ENCODE measurements around the gene SLC50A1.
A peak's percentile ranks its signal among the peaks of the same experiment; 100 is the strongest.

Gene SLC50A1

GRCh38 chr1:155135415-155136028 is at the start of gene SLC50A1:
Gene SLC50A1, plus strand, starts transcription at chr1:155135852. Its CDS starts 60 bp downstream, at chr1:155135912.
- Histone ChIP-seq H3K4me1 (peaks cover 12% of the 10 kb centered on the region), H3K9me3 (no peaks in the 10 kb centered on the region), H3K27me3 (ENCODE audit: low read depth) (no peaks in the 10 kb centered on the region), H3K36me3 (replicated peaks) (peaks cover 28% of the 10 kb centered on the region), H3K4me3 (peak within 1 kb of the TSS; percentile 65)
- DNase-seq (ENCODE audit: low spot score in 2 of 2), result peak; percentile 87 to 97
- in situ Hi-C loops (cut with MboI; ENCODE audit: low sequenced_read_pairs), result no loop called here

- in situ Hi-C loops (cut with MboI; ENCODE audit: low sequenced_read_pairs), result loop anchor here (10.0 kb wide), 1 partner anchor 61 kb away; no protein-coding TSS in a partner anchor
- Histone ChIP-seq H3K4me1 (peaks cover 15% of the 10 kb centered on the region), H3K36me3 (replicated peaks) (no peaks in the 10 kb centered on the region; the same call in 1 of the 2 replicates), H3K27me3 (ENCODE audit: low read depth) (no peaks in the 10 kb centered on the region), H3K9me3 (no peaks in the 10 kb centered on the region), H3K4me3 (peak overlapping the region; percentile 66)
- DNase-seq (ENCODE audit: low spot score in 2 of 2), result peak in 1 of 2 experiments; percentile 88
Observed at GRCh38 chr1:155086128-155086741, 49.4 kb upstream of the SLC50A1 start.

GRCh38 chr1:155086856-155087535 is 48.7 kb upstream of the SLC50A1 start:
- Histone ChIP-seq H3K9me3 (no peaks in the 10 kb centered on the region), H3K36me3 (replicated peaks) (no peaks in the 10 kb centered on the region; the same call in 1 of the 2 replicates), H3K4me3 (no peak overlapping the region), H3K27me3 (ENCODE audit: low read depth) (no peaks in the 10 kb centered on the region), H3K4me1 (peaks cover 15% of the 10 kb centered on the region)
- no peak for DNase-seq (ENCODE audit: low spot score in 2 of 2)
- in situ Hi-C loops (cut with MboI; ENCODE audit: low sequenced_read_pairs), result loop anchor here (10.0 kb wide), 1 partner anchor 62 kb away; no protein-coding TSS in a partner anchor

- in situ Hi-C loops (cut with MboI; ENCODE audit: low sequenced_read_pairs), result loop anchor here (5.0 kb wide), 1 partner anchor 76 kb away; no protein-coding TSS in a partner anchor
- Histone ChIP-seq H3K9me3 (no peaks in the 10 kb centered on the region), H3K4me3 (no peak overlapping the region), H3K4me1 (peaks cover under 1% of the 10 kb centered on the region), H3K27me3 (ENCODE audit: low read depth) (peaks cover 4% of the 10 kb centered on the region; the same call in 1 of the 2 replicates), H3K36me3 (replicated peaks) (no peaks in the 10 kb centered on the region; the same call in 1 of the 2 replicates)
- peak; percentile 73 to 94 for DNase-seq (ENCODE audit: low spot score in 2 of 2)
Observed at GRCh38 chr1:155091071-155092051, 44.3 kb upstream of the SLC50A1 start.

GRCh38 chr1:155092131-155092530 is 43.5 kb upstream of the SLC50A1 start:
- in situ Hi-C loops (cut with MboI; ENCODE audit: low sequenced_read_pairs), result loop anchor here (5.0 kb wide), 1 partner anchor 75 kb away; no protein-coding TSS in a partner anchor
- no peak overlapping the region for H3K4me3 ChIP-seq
- peaks cover 4% of the 10 kb centered on the region; the same call in 1 of the 2 replicates for H3K27me3 ChIP-seq (ENCODE audit: low read depth)
- no peaks in the 10 kb centered on the region for H3K9me3 ChIP-seq
- no peaks in the 10 kb centered on the region; the same call in 1 of the 2 replicates for H3K4me1 ChIP-seq
- no peak for DNase-seq (ENCODE audit: low spot score in 2 of 2)
- H3K36me3 ChIP-seq (replicated peaks), result no peaks in the 10 kb centered on the region

GRCh38 chr1:155092641-155093040 is 43.0 kb upstream of the SLC50A1 start:
- no peaks in the 10 kb centered on the region; the same call in 1 of the 2 replicates for H3K4me1 ChIP-seq
- in situ Hi-C loops (cut with MboI; ENCODE audit: low sequenced_read_pairs), result loop anchor here (5.0 kb wide), 1 partner anchor 75 kb away; no protein-coding TSS in a partner anchor
- H3K36me3 ChIP-seq (replicated peaks), result no peaks in the 10 kb centered on the region
- no peak for DNase-seq (ENCODE audit: low spot score in 2 of 2)
- no peaks in the 10 kb centered on the region for H3K9me3 ChIP-seq
- H3K4me3 ChIP-seq, result no peak overlapping the region
- H3K27me3 ChIP-seq (ENCODE audit: low read depth), result peaks cover 4% of the 10 kb centered on the region; the same call in 1 of the 2 replicates

GRCh38 chr1:155093911-155094621 is 41.6 kb upstream of the SLC50A1 start:
- no peaks in the 10 kb centered on the region; the same call in 1 of the 2 replicates for H3K4me1 ChIP-seq
- H3K27me3 ChIP-seq (ENCODE audit: low read depth), result peaks cover 4% of the 10 kb centered on the region; the same call in 1 of the 2 replicates
- no peaks in the 10 kb centered on the region for H3K36me3 ChIP-seq (replicated peaks)
- in situ Hi-C loops (cut with MboI; ENCODE audit: low sequenced_read_pairs), result loop anchor here (5.0 kb wide), 1 partner anchor 73 kb away; no protein-coding TSS in a partner anchor
- no peak overlapping the region for H3K4me3 ChIP-seq
- DNase-seq (ENCODE audit: low spot score in 2 of 2), result peak in 1 of 2 experiments; percentile 60
- H3K9me3 ChIP-seq, result no peaks in the 10 kb centered on the region

GRCh38 chr1:155094622-155094948 is 41.1 kb upstream of the SLC50A1 start:
- peaks cover 4% of the 10 kb centered on the region; the same call in 1 of the 2 replicates for H3K27me3 ChIP-seq (ENCODE audit: low read depth)
- in situ Hi-C loops (cut with MboI; ENCODE audit: low sequenced_read_pairs), result loop anchor here (5.0 kb wide), 1 partner anchor 73 kb away; no protein-coding TSS in a partner anchor
- H3K4me1 ChIP-seq, result no peaks in the 10 kb centered on the region; the same call in 1 of the 2 replicates
- no peaks in the 10 kb centered on the region for H3K9me3 ChIP-seq
- H3K4me3 ChIP-seq, result no peak overlapping the region
- no peaks in the 10 kb centered on the region for H3K36me3 ChIP-seq (replicated peaks)
- DNase-seq (ENCODE audit: low spot score in 2 of 2), result no peak

- Histone ChIP-seq H3K4me3 (no peak overlapping the region), H3K4me1 (no peaks in the 10 kb centered on the region), H3K9me3 (no peaks in the 10 kb centered on the region), H3K27me3 (ENCODE audit: low read depth) (peaks cover 4% of the 10 kb centered on the region; the same call in 1 of the 2 replicates), H3K36me3 (replicated peaks) (no peaks in the 10 kb centered on the region)
- DNase-seq (ENCODE audit: low spot score in 2 of 2), result no peak
- in situ Hi-C loops (cut with MboI; ENCODE audit: low sequenced_read_pairs), result no loop called here
Observed at GRCh38 chr1:155099331-155099730, 36.3 kb upstream of the SLC50A1 start.

- in situ Hi-C loops (cut with MboI; ENCODE audit: low sequenced_read_pairs), result no loop called here
- DNase-seq (ENCODE audit: low spot score in 2 of 2), result no peak
- Histone ChIP-seq H3K4me3 (no peak overlapping the region), H3K27me3 (ENCODE audit: low read depth) (no peaks in the 10 kb centered on the region), H3K36me3 (replicated peaks) (no peaks in the 10 kb centered on the region), H3K4me1 (no peaks in the 10 kb centered on the region), H3K9me3 (no peaks in the 10 kb centered on the region)
Observed at GRCh38 chr1:155103325-155103724, 32.3 kb upstream of the SLC50A1 start.

- no peaks in the 10 kb centered on the region for H3K36me3 ChIP-seq (replicated peaks)
- H3K9me3 ChIP-seq, result no peaks in the 10 kb centered on the region
- no peaks in the 10 kb centered on the region for H3K4me1 ChIP-seq
- in situ Hi-C loops (cut with MboI; ENCODE audit: low sequenced_read_pairs), result no loop called here
- no peak overlapping the region for H3K4me3 ChIP-seq
- DNase-seq (ENCODE audit: low spot score in 2 of 2), result no peak
- no peaks in the 10 kb centered on the region for H3K27me3 ChIP-seq (ENCODE audit: low read depth)
Observed at GRCh38 chr1:155104605-155105534, 30.8 kb upstream of the SLC50A1 start.

Data from HAP-1 (cell line).